ENCODE measurements around the gene FRMD4A.

The FRMD4A gene

DNA sequence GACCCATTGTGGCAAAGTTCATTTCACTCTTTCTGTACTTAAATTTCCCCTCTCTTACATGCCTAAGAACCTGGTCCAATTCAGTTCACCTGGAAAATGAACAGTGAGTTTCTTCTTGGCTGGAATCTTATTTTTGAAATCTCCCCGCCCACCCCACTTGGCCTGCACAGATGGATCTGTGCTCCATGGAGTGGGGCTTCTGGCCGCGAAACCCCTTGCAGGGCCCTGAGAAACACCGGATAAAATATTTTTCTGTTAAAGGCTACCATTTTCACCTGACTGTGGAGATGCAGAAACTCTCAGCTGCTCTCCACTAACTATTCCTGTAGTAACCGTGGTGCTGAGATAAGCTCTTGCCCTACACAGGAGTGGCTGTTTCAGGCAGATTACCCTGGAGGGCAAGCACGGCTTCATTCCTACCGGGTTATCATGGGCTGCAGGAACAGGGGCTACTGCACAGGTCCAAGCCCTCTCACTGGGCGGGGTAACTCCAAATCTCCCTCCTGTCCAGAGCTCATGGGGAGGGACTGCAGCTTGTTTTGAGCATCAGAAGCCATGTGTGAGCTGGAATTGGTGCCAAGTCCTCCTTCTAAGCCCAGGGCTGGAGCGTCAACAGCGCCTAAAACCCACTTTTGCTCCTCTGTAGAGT, 625.1 kb downstream of the FRMD4A start:
- TF ChIP-seq, protein P1, sequence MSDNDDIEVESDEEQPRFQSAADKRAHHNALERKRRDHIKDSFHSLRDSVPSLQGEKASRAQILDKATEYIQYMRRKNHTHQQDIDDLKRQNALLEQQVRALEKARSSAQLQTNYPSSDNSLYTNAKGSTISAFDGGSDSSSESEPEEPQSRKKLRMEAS (IDR thresholded peaks at IDR 0.05) = no peak
- no peak for TF ChIP-seq TCF12 (IDR thresholded peaks at IDR 0.05; ENCODE audit: low read depth)
- TF ChIP-seq FOXM1 (IDR thresholded peaks at IDR 0.05; ENCODE audit: borderline replicate concordance, low read depth) = no peak
- TF ChIP-seq CEBPB (IDR thresholded peaks at IDR 0.05) = no peak
- no peak for TF ChIP-seq CREB1 (IDR thresholded peaks at IDR 0.05; ENCODE audit: low read depth)
- TF ChIP-seq TAF1 (IDR thresholded peaks at IDR 0.05; ENCODE audit: low read depth) = no peak
- TF ChIP-seq, protein P2, sequence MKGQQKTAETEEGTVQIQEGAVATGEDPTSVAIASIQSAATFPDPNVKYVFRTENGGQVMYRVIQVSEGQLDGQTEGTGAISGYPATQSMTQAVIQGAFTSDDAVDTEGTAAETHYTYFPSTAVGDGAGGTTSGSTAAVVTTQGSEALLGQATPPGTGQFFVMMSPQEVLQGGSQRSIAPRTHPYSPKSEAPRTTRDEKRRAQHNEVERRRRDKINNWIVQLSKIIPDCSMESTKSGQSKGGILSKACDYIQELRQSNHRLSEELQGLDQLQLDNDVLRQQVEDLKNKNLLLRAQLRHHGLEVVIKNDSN (IDR thresholded peaks at IDR 0.05) = no peak
- TF ChIP-seq YY1 (IDR thresholded peaks at IDR 0.05; ENCODE audit: low read depth) = no peak
- no peak for TF ChIP-seq ZBTB7A (IDR thresholded peaks at IDR 0.05; ENCODE audit: low read depth)
- TF ChIP-seq, protein P3, sequence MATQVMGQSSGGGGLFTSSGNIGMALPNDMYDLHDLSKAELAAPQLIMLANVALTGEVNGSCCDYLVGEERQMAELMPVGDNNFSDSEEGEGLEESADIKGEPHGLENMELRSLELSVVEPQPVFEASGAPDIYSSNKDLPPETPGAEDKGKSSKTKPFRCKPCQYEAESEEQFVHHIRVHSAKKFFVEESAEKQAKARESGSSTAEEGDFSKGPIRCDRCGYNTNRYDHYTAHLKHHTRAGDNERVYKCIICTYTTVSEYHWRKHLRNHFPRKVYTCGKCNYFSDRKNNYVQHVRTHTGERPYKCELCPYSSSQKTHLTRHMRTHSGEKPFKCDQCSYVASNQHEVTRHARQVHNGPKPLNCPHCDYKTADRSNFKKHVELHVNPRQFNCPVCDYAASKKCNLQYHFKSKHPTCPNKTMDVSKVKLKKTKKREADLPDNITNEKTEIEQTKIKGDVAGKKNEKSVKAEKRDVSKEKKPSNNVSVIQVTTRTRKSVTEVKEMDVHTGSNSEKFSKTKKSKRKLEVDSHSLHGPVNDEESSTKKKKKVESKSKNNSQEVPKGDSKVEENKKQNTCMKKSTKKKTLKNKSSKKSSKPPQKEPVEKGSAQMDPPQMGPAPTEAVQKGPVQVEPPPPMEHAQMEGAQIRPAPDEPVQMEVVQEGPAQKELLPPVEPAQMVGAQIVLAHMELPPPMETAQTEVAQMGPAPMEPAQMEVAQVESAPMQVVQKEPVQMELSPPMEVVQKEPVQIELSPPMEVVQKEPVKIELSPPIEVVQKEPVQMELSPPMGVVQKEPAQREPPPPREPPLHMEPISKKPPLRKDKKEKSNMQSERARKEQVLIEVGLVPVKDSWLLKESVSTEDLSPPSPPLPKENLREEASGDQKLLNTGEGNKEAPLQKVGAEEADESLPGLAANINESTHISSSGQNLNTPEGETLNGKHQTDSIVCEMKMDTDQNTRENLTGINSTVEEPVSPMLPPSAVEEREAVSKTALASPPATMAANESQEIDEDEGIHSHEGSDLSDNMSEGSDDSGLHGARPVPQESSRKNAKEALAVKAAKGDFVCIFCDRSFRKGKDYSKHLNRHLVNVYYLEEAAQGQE (IDR thresholded peaks at IDR 0.05; ENCODE audit: low read depth) = no peak
- no peak for TF ChIP-seq RAD21 (IDR thresholded peaks at IDR 0.05; ENCODE audit: low read depth)

DNA sequence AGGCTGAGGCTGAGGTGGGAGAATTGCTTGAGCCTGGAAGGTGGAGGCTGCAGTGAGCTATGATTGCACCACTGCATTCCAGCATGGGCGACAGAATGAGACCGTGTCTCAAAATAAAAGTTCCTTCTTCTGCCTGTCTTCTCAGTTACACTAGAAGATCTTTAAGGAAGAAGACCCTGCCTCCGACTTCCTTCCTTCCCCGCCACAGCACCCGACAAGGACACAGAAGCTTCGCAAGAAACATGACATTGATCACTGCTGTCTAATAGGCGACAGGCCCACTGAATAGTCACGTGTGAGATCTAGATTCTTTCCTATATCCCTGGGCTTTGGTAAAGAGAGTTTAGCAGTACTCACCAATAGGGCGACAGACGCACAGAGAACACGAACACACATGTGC, 625.8 kb downstream of the FRMD4A start:
- TF ChIP-seq ZBTB7A (IDR thresholded peaks at IDR 0.05; ENCODE audit: low read depth) (no peak), CREB1 (IDR thresholded peaks at IDR 0.05; ENCODE audit: low read depth) (no peak), RAD21 (IDR thresholded peaks at IDR 0.05; ENCODE audit: low read depth) (no peak), NFIC (IDR thresholded peaks at IDR 0.05) (no peak), CEBPB (IDR thresholded peaks at IDR 0.05) (no peak), FOXM1 (IDR thresholded peaks at IDR 0.05; ENCODE audit: borderline replicate concordance, low read depth) (no peak), EP300 (IDR thresholded peaks at IDR 0.05; ENCODE audit: borderline replicate concordance) (no peak), TEAD4 (IDR thresholded peaks at IDR 0.05) (no peak), YY1 (IDR thresholded peaks at IDR 0.05; ENCODE audit: low read depth) (no peak), TCF12 (IDR thresholded peaks at IDR 0.05; ENCODE audit: low read depth) (no peak), TAF1 (IDR thresholded peaks at IDR 0.05; ENCODE audit: low read depth) (no peak), EGR1 (IDR thresholded peaks at IDR 0.05) (no peak)
- TF ChIP-seq, protein P1 (IDR thresholded peaks at IDR 0.05) = no peak
- TF ChIP-seq, protein P3 (IDR thresholded peaks at IDR 0.05; ENCODE audit: low read depth) = no peak
- TF ChIP-seq, protein P2 (IDR thresholded peaks at IDR 0.05) = no peak

DNA sequence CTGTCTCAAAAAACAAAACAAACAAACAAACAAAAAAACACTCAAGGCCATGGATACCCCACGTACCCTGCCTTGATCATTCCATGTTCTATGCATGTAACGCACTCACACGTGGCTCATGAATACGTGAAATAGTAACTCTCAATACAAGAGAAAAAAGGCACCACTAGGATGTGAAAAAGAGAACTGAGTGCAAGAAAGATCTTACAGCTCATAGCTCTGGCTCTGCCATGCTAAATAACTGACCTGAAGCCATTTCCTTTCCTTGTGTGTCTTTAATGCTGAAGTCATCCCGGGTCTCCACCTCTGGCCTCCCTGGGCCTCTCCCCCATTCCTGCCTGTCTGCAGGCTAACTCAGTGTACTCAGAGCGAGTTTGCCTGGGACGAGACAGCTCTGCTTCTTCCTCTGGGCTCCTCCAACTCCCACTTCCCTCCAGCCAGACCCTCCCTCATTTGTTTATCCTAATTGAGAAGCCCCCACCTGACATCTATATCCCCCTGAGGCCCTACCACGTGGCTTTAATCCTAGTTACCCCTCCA, 626.7 kb downstream of the FRMD4A start:
- TF ChIP-seq YY1 (IDR thresholded peaks at IDR 0.05; ENCODE audit: low read depth) (no peak), EGR1 (IDR thresholded peaks at IDR 0.05) (no peak), TEAD4 (IDR thresholded peaks at IDR 0.05) (no peak), EP300 (IDR thresholded peaks at IDR 0.05; ENCODE audit: borderline replicate concordance) (no peak), TAF1 (IDR thresholded peaks at IDR 0.05; ENCODE audit: low read depth) (no peak), CREB1 (IDR thresholded peaks at IDR 0.05; ENCODE audit: low read depth) (no peak)
- TF ChIP-seq, protein P1 (IDR thresholded peaks at IDR 0.05) = no peak
- TF ChIP-seq, protein P2 (IDR thresholded peaks at IDR 0.05) = no peak

DNA sequence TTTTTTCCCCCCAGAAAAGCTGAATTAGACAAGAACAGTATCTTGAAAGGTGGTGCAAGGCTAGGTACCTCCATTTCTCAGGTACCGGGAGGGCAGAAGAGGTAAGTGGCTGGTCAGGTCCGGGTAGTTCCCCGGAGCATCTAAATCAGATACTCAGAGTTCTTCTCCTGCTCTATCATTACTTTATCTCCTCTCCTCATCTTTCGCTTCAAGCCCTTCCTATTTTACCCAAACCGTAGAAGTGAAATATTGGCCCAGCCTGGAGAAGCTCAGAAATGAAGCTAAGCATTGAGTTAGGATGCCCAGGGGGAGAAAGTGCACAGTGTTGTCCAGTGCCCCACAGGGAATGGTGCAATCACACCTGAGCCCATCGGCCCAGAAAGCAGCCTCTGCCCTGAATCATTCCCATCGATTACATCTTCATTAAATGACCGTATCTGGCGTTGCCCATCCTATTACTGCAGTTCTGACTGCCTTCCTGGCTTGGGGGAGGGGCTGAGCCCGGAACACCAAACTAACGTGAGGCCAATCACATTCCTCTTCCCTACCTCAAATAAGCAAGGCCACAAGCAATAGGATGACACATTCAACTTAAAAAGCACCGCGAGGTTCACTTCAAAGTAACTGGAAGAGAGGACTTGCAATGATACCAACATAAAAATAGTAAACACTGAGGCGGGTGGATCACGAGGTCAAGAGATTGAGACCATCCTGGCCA, 627.5 kb downstream of the FRMD4A start:
- no peak for TF ChIP-seq EP300 (IDR thresholded peaks at IDR 0.05; ENCODE audit: borderline replicate concordance)
- TF ChIP-seq, protein P3 (IDR thresholded peaks at IDR 0.05; ENCODE audit: low read depth) = no peak
- TF ChIP-seq EGR1 (IDR thresholded peaks at IDR 0.05) = no peak
- TF ChIP-seq YY1 (IDR thresholded peaks at IDR 0.05; ENCODE audit: low read depth) = no peak
- TF ChIP-seq, protein P1 (IDR thresholded peaks at IDR 0.05) = no peak
- TF ChIP-seq CREB1 (IDR thresholded peaks at IDR 0.05; ENCODE audit: low read depth) = no peak
- TF ChIP-seq ZBTB7A (IDR thresholded peaks at IDR 0.05; ENCODE audit: low read depth) = no peak
- TF ChIP-seq TAF1 (IDR thresholded peaks at IDR 0.05; ENCODE audit: low read depth) = no peak
- TF ChIP-seq NFIC (IDR thresholded peaks at IDR 0.05) = no peak
- TF ChIP-seq CEBPB (IDR thresholded peaks at IDR 0.05) = no peak
- no peak for TF ChIP-seq TCF12 (IDR thresholded peaks at IDR 0.05; ENCODE audit: low read depth)
- TF ChIP-seq, protein P2 (IDR thresholded peaks at IDR 0.05) = no peak
- no peak for TF ChIP-seq TEAD4 (IDR thresholded peaks at IDR 0.05)
- no peak for TF ChIP-seq FOXM1 (IDR thresholded peaks at IDR 0.05; ENCODE audit: borderline replicate concordance, low read depth)
- no peak for TF ChIP-seq RAD21 (IDR thresholded peaks at IDR 0.05; ENCODE audit: low read depth)

Measured in Ishikawa (cell line).